Right lobe of liver (tissue), 4 donors: Measurements from ENCODE around the gene PDLIM3.

Experiments
- CTCF ChIP-seq, 4 donors: fragments of 200-600 bp in 3 of 4; fragments of 450-650 bp in 1 of 4; IDR thresholded peaks; one replicate each; pipeline versions ENCODE4 v1.5.1 to v1.8.0; 2016 to 2022; ENCODE audit warnings: antibody characterized with exemption in 4 of 4, mild to moderate bottlenecking in 2 of 4
- POLR2A ChIP-seq: fragments of 450-650 bp; IDR thresholded peaks from one replicate; pipeline ENCODE4 v1.6.1; 2017; ENCODE audit warnings: antibody characterized with exemption, mild to moderate bottlenecking
- donor health status: DM: no; HTN: no; CAD: no.
- donor health status: DM: no; HTN: no; CAD: no.
- donor health status: DM: no; HTN: yes; CAD: no.

GRCh38 chr4:185463541-185463940, 71.8 kb downstream of the PDLIM3 start:
- no peak for TF ChIP-seq CTCF (IDR thresholded peaks at IDR 0.05)
- no peak for TF ChIP-seq POLR2A
